ENCODE measurements around the gene AMOTL1.

The AMOTL1 gene, protein sequence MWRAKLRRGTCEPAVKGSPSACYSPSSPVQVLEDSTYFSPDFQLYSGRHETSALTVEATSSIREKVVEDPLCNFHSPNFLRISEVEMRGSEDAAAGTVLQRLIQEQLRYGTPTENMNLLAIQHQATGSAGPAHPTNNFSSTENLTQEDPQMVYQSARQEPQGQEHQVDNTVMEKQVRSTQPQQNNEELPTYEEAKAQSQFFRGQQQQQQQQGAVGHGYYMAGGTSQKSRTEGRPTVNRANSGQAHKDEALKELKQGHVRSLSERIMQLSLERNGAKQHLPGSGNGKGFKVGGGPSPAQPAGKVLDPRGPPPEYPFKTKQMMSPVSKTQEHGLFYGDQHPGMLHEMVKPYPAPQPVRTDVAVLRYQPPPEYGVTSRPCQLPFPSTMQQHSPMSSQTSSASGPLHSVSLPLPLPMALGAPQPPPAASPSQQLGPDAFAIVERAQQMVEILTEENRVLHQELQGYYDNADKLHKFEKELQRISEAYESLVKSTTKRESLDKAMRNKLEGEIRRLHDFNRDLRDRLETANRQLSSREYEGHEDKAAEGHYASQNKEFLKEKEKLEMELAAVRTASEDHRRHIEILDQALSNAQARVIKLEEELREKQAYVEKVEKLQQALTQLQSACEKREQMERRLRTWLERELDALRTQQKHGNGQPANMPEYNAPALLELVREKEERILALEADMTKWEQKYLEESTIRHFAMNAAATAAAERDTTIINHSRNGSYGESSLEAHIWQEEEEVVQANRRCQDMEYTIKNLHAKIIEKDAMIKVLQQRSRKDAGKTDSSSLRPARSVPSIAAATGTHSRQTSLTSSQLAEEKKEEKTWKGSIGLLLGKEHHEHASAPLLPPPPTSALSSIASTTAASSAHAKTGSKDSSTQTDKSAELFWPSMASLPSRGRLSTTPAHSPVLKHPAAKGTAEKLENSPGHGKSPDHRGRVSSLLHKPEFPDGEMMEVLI

DNA sequence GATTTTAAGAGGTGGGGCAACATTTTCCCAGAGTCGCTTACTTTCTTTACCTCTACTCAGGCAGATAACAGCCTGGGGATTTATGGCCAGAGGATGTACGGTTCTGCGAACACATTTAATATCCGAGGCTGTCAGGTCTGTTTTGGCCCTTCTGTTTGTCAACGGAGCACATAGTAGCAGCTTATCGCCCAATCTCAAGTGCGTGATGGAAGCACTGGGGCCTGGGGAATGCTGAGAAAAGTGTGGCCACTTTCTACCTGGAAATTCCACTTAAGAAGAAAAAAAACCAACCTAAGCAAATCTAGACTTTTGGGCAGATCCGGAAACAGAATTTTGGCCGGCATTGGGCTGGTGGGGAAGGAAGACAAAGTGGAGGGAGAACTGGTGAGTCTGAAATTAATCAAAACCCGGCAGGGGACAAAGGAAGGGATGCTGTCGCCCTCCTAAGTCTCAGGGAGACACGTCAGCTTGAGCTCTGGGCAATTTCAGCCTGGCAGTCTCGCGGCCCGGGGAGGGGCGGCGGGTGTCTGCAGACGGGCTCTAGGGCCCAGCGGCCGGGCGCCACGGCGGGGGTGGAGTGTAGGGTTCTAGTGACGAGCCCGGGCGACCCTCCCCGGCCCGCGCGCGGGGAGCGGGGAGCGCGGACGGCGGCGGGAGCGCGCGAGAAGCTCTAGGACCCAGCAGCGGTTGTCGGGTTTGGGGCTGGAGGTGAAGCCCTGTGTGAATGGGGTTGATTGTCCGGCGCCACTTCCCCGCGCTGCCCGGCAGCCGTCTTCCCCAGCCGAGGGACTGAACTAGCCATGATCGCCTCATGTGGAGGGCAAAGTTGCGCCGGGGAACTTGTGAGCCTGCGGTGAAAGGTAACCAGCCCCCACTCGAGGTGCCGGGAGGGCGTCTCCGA, at the start of gene AMOTL1:
Gene AMOTL1, plus strand, starts transcription at position 656 of the 901 bp plus-strand sequence. Its CDS starts 156 bp downstream, at position 812.
- peak; percentile 58 for DNase-seq

DNA sequence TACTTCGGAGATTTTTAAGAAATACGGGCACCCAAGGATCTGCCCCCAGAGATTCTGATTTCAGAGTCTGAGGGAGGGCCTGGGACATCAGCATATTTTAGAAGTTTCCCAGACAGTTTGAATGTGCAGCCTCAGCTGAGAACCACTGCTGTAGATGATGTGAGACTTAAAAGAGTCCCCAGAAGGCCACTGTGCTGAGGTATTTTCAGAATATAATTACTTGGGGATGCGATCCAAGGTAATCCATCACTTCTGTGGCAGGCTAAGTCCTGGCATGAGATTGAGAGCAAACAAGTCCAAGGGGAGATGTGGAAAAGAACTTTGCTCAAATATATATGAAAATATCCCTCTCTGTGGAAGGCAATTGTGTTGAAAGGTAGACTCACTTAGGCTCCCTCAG, 48.3 kb upstream of the AMOTL1 start:
- no peak for DNase-seq

DNA sequence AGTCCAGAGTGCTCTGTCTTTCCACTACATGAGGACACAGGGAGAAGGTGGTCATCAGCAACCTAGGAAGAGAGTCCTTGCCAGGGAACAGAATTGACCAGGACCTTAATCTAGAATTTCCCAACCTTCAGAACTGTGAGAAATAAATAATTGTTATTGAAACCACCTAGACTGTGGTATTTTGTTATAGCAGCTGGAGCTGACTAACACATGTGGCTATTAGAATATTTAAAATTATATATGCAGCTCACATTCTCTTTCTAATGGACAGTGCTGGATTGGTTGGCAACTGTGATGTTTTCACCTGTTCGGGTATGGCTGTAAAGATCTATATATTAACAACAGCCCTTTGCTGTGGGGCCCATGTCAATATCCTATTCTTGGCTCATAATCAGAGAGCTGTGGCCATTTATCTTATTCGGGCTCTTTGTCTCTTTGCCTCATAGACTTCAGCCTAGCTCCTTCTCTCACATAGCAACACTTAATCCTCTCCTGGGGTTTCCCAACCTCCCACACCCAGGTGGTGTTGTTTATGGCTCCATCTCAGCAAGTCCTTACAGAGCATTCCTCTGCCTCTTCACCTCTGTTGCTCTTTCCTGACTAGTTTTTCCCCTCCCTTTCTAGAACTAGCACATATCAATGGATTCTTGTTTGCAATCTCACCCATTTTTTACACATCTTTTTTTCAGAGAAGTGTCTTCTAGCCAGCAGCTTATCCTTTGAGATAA, 46.4 kb upstream of the AMOTL1 start:
- DNase-seq: no peak

DNA sequence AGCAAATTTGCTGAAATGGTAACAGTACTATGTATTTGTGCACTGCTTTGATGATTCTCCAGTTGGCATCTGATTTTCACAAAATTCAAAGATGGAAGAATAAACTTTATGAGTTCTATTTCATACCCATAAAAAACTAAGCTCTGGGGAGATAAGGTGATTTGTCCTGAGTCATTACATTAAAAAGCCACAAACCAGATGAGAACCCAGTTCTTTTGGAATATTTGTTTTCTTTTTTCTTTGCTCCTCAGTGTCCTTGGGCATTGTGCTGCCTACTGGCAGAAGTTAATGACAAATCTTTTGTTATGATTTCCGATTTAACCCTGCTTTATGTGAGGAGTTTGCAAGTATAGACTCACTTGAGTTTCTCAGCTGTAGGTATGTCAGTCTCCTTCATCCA, 45.4 kb upstream of the AMOTL1 start:
- no peak for DNase-seq

DNA sequence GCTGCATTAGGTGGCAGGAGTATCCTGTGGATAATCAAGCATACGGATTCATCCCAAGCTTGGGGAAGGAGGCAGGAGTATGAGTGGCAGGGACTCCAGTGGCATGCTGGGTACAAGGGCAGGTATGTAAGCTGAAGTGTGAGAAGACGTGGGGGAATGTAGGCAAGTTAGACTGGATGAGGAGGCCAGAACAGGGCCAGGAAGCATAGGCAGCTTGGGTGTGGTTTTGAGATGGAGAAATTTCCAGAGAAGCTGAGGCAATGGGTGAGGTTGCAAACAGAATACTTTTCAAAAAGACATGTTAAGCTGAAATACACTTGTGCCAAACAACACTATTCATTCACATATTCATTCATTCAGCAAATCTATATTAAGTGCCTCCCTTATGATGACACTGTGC, 43.1 kb upstream of the AMOTL1 start:
- DNase-seq: no peak

DNA sequence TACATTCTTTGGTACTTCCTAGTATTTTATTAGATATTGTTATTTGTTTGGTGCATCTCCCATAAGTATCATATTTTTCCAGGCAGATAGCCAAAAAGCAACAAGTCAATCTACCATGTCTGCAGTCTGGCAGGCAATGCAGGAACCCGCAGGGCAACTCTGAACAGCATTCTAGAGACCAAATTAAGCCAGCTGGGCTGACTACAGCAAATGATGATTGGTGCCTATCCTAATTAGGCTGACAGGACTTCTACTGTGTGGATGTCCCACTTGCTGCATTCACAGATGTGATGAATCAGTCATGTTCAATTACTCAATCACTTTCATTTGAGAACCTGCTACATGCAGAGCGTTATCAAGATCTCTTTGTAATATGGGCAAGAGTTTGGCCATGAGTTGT, 40.3 kb upstream of the AMOTL1 start:
- no peak for DNase-seq

DNA sequence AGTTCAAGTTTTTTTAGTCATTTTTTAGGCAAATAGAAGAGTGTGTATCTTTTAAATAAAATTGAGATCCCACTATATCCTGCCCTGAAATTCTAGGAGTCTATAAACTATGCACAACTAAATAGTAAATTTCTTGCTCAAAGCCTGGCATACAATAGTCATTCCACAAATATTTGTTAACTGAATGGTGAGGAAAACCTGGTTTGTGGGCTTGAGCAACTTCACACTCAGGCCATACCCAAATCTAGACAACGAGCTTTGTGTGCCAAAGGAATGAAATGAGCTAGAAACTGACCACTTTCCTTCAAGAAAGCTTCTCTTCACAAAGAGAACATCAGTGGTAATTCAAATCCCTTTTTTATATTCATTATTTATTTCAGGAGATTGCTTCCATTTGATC, 39.6 kb upstream of the AMOTL1 start:
- no peak for DNase-seq

DNA sequence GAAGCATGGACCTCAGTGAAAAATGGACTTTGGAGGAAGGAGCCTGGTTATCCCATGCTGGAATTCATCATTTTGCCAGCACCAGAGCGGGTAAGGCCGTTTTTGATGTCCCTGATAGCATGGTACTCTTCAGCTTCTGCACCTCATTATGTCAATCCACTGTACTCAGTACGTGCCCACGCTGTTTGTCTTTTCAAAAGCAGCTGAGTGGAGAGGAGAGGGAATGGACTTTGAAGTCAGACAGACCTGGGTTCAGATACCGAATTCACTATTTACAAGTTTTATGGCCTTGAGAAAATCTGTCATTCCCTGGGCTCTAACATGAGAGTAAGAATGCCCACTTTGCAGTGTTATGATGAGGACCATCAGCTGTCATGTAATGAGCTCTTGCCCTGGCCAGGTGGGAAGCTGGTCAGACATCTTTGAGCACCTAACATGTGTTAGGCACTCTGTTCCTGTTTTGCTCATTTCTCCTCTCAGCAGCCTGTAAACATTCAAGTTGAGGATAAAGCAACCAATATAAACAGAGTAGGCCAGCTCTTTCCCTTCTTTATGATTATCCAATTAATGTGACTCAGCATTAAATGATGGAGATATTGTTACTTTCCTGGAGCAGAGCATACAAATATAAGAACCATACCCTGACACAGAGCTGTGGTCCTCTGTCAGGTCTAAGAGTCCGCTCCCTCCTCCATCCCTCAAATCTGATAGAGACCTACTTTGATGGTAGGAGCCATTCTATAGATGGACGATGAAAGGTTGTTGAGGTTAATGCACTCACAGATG, 39.0 kb upstream of the AMOTL1 start:
- DNase-seq: no peak

DNA sequence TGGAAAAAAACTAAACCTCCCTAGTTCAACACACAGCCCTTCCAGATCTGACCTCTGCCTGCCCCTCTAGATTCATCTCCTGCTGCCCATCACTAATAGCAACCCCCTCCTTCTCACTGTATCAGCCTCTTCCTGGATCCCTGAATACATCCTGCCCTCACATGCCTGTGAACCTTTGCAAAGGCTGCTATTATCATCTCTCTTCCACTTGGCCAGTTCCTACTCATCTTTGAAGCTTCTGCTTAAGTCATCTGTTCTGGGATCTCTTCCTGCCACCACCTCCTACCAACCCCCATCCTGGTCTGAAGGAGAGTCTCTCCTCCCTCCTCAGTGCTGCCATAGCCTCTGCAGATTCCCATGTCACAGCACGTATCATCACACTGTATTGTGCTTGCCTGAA, 38.0 kb upstream of the AMOTL1 start:
- DNase-seq: no peak

DNA sequence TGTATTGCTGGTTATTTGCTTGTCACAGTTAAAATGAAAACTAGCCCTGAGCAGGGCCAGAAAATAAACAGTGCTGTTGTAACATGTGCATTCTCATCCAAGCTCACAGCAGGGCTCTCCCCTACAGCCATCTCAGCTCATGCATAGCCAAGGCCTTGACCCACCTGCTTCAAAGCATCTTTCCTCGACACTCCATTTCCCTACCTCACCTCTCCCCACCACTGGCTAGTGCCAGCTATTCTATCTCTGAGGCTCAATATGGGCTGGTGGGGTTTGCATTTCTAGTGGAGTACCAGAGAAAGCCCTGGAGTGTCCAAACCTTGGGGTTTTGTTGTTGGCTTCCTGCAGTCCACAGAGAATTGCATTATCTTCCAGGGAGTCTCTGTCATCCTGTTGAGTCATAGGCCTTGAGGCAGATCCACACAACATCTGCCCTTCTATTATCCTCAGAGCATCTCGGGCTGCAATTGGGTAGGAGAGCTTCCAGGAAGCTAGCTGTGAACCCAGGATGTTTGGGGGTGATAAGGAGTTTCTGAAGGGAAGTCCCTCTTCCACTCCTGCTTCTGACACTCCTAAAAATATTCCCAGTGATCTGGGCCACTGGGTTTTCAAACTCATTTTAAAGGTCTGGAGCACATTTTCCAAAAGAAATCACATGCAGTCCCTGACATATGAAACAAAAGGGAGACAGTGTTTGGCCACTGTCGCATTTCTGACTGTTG, 36.1 kb upstream of the AMOTL1 start:
- peak; percentile 69 for DNase-seq

DNA sequence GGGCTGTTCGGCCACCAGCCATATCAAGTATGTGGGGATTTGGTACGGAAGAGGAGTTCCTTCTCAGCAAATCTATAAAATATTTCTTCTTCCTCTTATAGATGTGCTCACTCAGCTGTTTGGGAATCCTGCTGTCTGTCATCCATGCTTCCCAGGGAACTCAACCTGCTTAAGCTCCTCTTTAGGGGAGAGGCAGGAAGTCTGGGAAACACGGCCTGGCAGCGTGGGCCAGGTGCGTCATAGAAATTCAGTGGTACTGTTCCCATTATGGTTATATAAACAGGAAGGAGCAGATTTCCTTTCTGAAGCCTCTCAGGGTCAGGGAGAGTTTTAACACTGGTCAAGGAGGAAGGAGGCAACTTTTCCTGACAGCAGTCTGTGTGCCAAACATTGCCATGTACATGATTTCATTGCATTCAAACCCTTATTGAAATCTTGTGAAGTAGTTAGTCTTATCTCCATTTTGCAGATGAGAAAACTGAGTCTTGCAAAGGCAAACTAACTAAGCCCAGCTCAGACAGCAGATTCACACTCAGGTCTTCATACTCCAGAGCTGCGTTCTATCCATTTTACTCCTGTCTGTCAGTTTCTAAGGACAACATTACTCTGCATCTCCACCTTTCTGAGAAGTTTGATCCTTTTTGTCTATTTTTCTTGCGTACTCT, 35.4 kb upstream of the AMOTL1 start:
- DNase-seq: no peak

DNA sequence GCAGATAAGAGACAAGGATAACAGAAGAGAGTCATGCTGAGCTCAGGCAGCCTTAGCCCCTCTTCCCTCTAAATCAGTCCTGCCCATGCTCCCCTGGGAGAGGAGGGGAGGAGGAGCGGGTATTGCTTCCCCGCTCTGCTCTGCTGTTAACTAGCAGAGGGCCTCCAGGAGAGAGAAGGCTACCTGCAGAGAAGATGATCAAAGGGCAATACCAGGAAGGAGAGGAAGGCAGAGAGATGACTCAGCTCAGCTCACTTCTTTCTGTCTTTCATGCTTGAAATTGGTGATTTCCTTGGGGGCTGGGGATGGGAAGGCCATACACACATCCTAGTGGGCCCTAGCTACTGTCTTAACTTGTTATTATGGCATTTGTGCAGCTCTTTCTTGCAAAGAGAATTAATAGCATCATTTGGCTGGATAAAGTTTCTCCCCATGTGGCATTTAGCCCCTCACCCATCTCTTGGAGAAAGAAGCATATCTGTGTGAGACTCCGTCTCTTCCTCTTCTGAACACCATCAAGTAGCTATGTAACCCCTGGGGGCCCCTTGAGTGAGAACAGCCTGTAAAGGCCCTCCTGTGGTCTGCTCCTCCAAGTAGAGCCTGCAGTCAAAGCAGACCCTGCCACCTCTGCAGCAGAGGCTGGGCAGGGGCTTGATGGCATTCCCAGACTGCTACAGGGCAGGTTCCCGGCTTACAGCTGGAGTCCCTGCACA, 33.4 kb upstream of the AMOTL1 start:
- DNase-seq: no peak

DNA sequence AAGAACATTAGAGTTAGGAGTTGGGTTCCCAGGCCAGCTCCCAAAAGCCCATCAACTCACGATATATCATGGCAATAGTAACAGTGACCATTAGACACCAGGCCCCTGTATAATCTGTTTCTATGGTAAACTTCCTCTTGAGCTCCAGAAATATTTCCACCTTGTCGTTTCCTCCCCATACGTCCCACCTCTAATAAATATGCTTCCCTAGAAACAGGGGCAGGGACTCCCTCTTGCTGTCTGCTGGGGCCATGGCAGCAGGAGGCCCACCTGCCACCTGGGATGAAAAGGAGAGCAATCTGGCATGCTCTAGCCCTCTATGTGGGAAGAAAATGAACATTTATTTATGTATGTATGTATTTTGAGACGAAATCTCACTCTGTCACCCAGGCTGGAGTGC, 32.2 kb upstream of the AMOTL1 start:
- no peak for DNase-seq

DNA sequence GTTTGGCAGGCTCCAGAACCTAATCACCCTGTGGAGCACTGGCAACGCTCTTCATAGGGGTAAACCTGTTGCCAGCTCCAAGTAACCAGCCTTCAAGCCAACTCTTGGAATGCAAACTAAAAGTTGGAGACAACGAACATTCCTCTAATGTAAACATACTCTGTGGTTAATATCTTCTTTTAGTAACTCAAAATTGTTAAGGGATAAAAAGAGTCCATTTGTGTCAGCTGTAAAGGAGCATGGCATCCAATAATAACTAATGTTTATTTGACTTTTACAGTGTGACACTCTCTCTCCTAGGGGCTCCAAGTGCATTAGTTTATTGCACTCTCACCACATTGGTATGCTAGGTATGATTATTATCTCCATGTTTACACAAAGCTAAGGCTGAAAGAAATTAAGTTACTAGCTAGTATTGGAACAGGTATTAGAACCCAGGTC, 31.0 kb upstream of the AMOTL1 start:
- DNase-seq: no peak

DNA sequence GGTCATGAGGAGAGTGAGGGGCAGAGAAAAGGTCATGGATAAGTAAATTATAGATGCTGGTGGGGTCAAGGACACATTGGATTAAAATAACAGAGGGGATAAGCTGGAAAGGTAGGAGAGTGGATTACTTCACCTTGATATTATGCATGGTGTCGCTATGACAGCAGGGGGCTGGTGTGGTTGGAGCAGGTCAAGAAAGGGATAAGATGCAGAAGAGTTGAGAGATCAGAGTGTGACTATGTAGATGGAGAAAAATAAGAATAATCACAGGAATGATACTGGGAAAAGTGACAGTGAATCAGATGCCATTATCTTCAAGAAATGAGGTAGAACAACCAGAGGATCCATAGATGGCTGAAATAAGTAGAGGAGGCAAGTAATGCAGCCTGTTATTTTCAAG, 29.4 kb upstream of the AMOTL1 start:
- no peak for DNase-seq

DNA sequence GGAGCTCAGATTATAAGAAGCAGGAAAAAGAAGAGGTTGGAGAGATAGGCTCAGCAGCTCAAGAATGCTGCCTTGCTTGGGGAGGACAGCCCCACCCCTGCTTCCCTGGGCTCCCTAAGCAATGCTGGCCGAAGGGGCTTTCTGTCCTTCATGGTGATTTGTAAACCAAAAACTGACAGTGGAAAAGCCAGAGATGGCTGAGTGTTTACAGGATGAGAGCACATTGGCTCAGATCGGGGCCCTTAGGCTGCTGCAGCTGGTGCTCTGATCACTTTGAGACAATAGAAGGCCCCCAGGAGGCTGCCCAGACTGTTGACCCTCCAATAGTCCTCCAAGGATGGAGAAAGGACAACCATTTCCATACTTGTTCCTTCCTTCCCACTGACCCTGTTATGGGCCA, 28.8 kb upstream of the AMOTL1 start:
- DNase-seq: no peak

DNA sequence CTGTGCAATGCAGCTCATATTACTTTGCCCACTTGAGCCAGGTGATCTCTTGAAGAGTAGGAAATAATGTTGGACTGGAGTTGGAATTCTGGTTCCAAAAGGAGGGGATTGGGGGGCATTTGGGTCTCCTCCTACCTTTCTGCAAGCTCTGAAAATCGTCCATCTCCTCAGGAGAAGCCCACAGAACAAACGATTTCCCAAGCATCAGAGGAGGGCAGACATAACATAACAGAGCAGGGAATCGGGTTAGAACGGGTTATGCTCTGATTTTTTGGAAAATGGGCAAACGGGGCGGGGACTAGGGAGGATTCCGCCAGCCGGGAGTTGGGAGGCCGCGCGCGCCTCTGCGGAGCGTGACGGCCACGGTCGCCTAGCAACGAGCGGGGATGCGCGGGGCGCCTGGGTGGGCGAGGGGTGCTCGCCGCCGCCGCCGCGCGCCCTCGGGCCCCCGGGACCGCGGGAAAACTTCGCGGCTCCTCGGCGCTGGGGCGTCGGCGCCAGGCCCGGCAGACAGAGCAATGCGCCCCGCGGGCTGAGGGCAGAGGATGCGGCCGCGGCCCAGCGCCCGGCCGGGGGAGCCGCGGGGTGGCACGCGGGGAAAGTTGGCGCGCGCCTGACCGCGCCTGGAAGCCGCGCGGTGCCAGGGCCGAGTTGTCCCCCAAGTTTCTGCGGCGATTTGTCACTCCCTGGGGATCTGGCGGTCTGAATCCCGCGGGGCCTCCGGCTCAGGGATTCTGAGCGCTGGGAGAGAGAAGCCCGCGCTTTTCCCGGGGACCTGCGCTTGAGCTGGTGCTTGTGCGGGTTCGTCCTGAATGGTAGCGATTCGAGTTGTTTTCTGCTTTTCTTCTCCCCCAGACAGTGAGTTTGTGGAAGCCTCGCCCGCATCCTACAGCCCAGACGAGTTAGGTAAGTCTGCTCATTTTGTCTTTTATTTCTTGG, 27.8 kb upstream of the AMOTL1 start:
- DNase-seq: no peak

DNA sequence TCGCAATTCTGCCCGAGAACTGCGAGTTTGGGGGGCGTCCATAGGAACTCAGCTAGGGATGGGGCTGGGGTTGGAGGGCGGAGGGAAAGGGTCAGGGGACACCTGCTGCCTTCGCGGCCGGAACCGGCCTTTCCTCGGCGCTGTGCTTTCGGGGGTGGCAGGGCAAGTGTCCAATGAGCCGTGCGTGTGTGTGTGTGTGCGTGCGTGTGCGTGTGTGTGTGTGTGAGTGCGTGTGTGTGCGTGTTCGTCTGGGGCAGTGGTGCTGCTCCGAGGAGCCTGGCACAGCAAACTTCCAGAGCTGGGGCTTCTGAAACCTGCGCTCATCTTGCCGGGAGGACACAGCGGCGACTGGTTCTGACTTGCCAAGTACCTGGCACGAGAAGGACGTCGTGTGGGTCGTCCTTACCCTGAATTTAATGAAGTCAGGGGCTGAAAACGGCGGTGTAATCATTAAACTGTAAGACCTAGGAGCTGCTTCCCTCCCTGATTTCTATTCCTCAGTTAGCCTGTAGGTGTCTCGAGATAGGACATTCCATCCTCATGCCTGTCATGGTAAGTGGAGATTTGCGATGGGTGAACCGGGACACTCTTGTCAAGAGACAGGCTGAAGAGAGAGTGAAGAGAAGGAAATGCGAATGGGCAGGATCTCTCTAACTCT, 27.0 kb upstream of the AMOTL1 start:
- DNase-seq: peak; percentile 52
